K562 (cell line): ENCODE results near the gene RTL5. TPM values are rescaled to one million over a fixed set of nuclear protein-coding genes. Genes with fewer than 3 reads are reported as not detected.

Source experiments
- ATAC-seq: fragments of 200-7000 bp; cut with Tn5 transposase; 3 replicates; pipeline ENCODE4 v1.9.1; 2020; ENCODE audit warnings: moderate library complexity
- BruUV-seq: library from RNA; stranded (reverse); fragments of 400-500 nt; replicated peaks from 2 replicates; lab custom pipeline; 2021; lab: Mats Ljungman, UMichigan
- CTCF ChIA-PET: fragments of 300-600 bp; formaldehyde crosslinking; extraction: SDS; loops from one replicate; lab custom pipeline; 2021; ENCODE audit warnings: low intra/inter-chr PET ratio; lab: Yijun Ruan, JAX
- POLR2A ChIA-PET: fragments of 300-600, 350-650 bp; sonication (Branson Sonifier 250); formaldehyde crosslinking; extraction: SDS; loops from one replicate; lab custom pipeline; 2021; ENCODE audit warnings: antibody characterized with exemption, inconsistent platforms; lab: Yijun Ruan, JAX
- DNase-seq, 4 experiments: peaks; one replicate each; pipeline versions ENCODE4 v3.0.0 to v3.0.0-alpha.2; 2011 to 2018; ENCODE audit warnings: low spot score in 3 of 4, mixed read lengths in 3 of 4; ENCODE audit errors: extremely low read depth in 1 of 4
- FAIRE-seq: peaks from 2 replicates; lab custom pipeline; 2011; peaks lifted over from hg19 to GRCh38; lab: Jason Lieb, UNC
- H2AFZ ChIP-seq: 2 replicates; pipeline ENCODE4 v1.6.0; 2011; ENCODE audit warnings: low read depth, low read length, control low read depth, inconsistent platforms
- H3K27ac ChIP-seq: fragments of 200-600 bp; 3 replicates; pipeline ENCODE4 v1.8.0; 2011; ENCODE audit warnings: low read depth, mild to moderate bottlenecking, control low read depth, inconsistent platforms, low read length, moderate library complexity, mixed read lengths; ENCODE audit errors: extremely low read depth
- H3K27me3 ChIP-seq, 2 experiments: fragments of 300-600 bp in 1 of 2; 2 replicates in 1 of 2; 3 replicates in 1 of 2; pipeline versions ENCODE4 v1.6.0 to v1.8.0; 2011; ENCODE audit warnings: inconsistent platforms in 2 of 2, low read length in 2 of 2, mild to moderate bottlenecking in 1 of 2, mixed read lengths in 1 of 2, moderate library complexity in 1 of 2; ENCODE audit not compliant: control insufficient read depth in 2 of 2, insufficient read depth in 2 of 2
- H3K36me3 ChIP-seq: fragments of 300-600 bp; 3 replicates; pipeline ENCODE4 v1.8.0; 2011; ENCODE audit warnings: mild to moderate bottlenecking, low read length, inconsistent platforms; ENCODE audit not compliant: control insufficient read depth, insufficient read depth
- H3K4me1 ChIP-seq, 2 experiments: fragments of 200-600 bp in 1 of 2; replicated peaks in 1 of 2; 2 replicates in 1 of 2; 3 replicates in 1 of 2; pipeline versions ENCODE4 v1.5.1 to v1.8.0; 2011; ENCODE audit warnings: inconsistent platforms in 2 of 2, low read length in 2 of 2, mild to moderate bottlenecking in 1 of 2, mixed read lengths in 1 of 2, moderate library complexity in 1 of 2; ENCODE audit not compliant: control insufficient read depth in 2 of 2, insufficient read depth in 2 of 2
- H3K4me2 ChIP-seq: 2 replicates; pipeline ENCODE4 v1.6.1; 2011; ENCODE audit warnings: low read length, control low read depth, inconsistent platforms, mixed read lengths; ENCODE audit not compliant: insufficient read depth
- H3K4me3 ChIP-seq: fragments of 200-600 bp; sonication (generic), shearing (Covaris generic); 2 replicates; pipeline ENCODE4 v1.5.1; 2016; ENCODE audit warnings: control low read depth, inconsistent platforms
- H3K79me2 ChIP-seq: fragments of 200-600 bp; 3 replicates; pipeline ENCODE4 v1.8.0; 2011; ENCODE audit warnings: low read length, inconsistent platforms; ENCODE audit not compliant: control insufficient read depth, insufficient read depth
- H3K9ac ChIP-seq, 2 experiments: 2 replicates each; pipeline versions ENCODE4 v1.6.0 to v1.6.1; 2011; ENCODE audit warnings: low read depth in 2 of 2, low read length in 2 of 2, control low read depth in 1 of 2, inconsistent platforms in 1 of 2, mild to moderate bottlenecking in 1 of 2, mixed read lengths in 1 of 2; ENCODE audit not compliant: insufficient read depth in 1 of 2
- H3K9me1 ChIP-seq: one replicate; pipeline ENCODE4 v1.6.0; 2011; ENCODE audit warnings: inconsistent platforms, mild to moderate bottlenecking, low read length, moderate library complexity; ENCODE audit not compliant: control insufficient read depth, insufficient read depth
- H3K9me3 ChIP-seq: replicated peaks from 2 replicates; pipeline ENCODE4 v1.5.1; 2011; ENCODE audit warnings: low read depth, low read length, inconsistent platforms; ENCODE audit not compliant: control insufficient read depth, insufficient read depth
- H4K20me1 ChIP-seq: replicated peaks from 2 replicates; pipeline ENCODE4 v1.6.1; 2011; ENCODE audit warnings: low read length, inconsistent platforms, mixed read lengths; ENCODE audit not compliant: control insufficient read depth, insufficient read depth
- CAMTA2 ChIP-seq: fragments of 250-450 bp; sonication (Bioruptor Pico); conservative IDR thresholded peaks from 2 replicates; pipeline ENCODE4 v1.5.1; 2022
- CHD7 ChIP-seq: fragments of 200-600 bp; sonication (generic); IDR thresholded peaks from one replicate; pipeline ENCODE4 v1.6.1; 2012; ENCODE audit warnings: mild to moderate bottlenecking, low read depth, low read length, inconsistent platforms
- CREBBP ChIP-seq: IDR thresholded peaks from one replicate; pipeline ENCODE4 v1.6.1; 2012; ENCODE audit warnings: low read depth, mild to moderate bottlenecking, control low read depth, inconsistent platforms, low read length
- FOXK1 ChIP-seq: sonication (generic); formaldehyde crosslinking; IDR thresholded peaks from 2 replicates; pipeline ENCODE4 v1.8.0; 2022; ENCODE audit warnings: missing genetic modification reagents, mild to moderate bottlenecking, borderline replicate concordance
- MEIS2 ChIP-seq: fragments of 450-650 bp; IDR thresholded peaks from 2 replicates; pipeline ENCODE4 v1.6.1; 2014; ENCODE audit warnings: mild to moderate bottlenecking; ENCODE audit not compliant: partially characterized antibody
- SIN3B ChIP-seq: fragments of 450-650 bp; IDR thresholded peaks from 2 replicates; pipeline ENCODE4 v1.6.1; 2017; ENCODE audit warnings: low read depth, mild to moderate bottlenecking, moderate library complexity
- SMAD1 ChIP-seq: fragments of 150-350 bp; IDR thresholded peaks from 2 replicates; pipeline ENCODE4 v1.6.1; 2014; ENCODE audit warnings: low read length, low read depth; ENCODE audit not compliant: partially characterized antibody
- SRSF9 ChIP-seq: fragments of 200-400 bp; formaldehyde crosslinking; IDR thresholded peaks from 2 replicates; pipeline ENCODE4 v1.6.1; 2017; ENCODE audit warnings: low read depth, low read length, borderline replicate concordance
- ZEB2 ChIP-seq: fragments of 450-650 bp; IDR thresholded peaks from 2 replicates; pipeline ENCODE4 v1.6.1; 2016
- WGBS: fragments of 100-300 bp; shearing (Covaris generic); methylation state at CpG from one replicate; pipeline ENCODE4 v1.1.6; 2016; ENCODE audit warnings: low coverage, mixed read lengths; ENCODE audit not compliant: insufficient coverage; ENCODE audit errors: missing lambda C conversion rate; 5-methylcytosine and 5-hydroxymethylcytosine counted together
- in situ Hi-C: fragments of 300-500 bp; cut with MboI; formaldehyde crosslinking; loops from 4 replicates; pipeline ENCODE4 v1.15.0; 2018; ENCODE audit warnings: inconsistent platforms, mixed read lengths
- intact Hi-C: fragments of 100-400 bp; cut with micrococcal nuclease; formaldehyde crosslinking; loops from 2 replicates; pipeline ENCODE4 v1.14.2; 2022
- polyA plus RNA-seq, 8 experiments: library from polyadenylated mRNA; depleted of rRNA in 4 of 8; stranded (reverse) in 5 of 8; unstranded in 3 of 8; fragments of >200 nt; fragmentation: Nextera tagmentation in 2 of 8; fragmentation: Illumina TruSeq in 1 of 8; extraction: Ambion mirVana in 2 of 8; extraction: Trizol in 1 of 8; gene quantifications; 2 replicates each; pipeline versions ENCODE4 v1.2.1 to v1.2.3, GENCODE V29; 2011 to 2014; ENCODE audit warnings: inconsistent platforms in 1 of 8, missing spikeins in 1 of 8
- total RNA-seq, 7 experiments: library from RNA; depleted of rRNA in 6 of 7; stranded (reverse); fragments of >200 nt in 6 of 7; fragmentation: Illumina TruSeq in 2 of 7; extraction: Trizol in 2 of 7; gene quantifications; 2 replicates each; pipeline versions ENCODE4 v1.2.1 to v1.2.3, GENCODE V29; 2011 to 2021; ENCODE audit warnings: low replicate concordance in 1 of 7

Gene RTL5
- total and polyA plus RNA-seq, 9 of the 15 experiments (the other 6 are each of a cell fraction or from before 2014, with no cell fraction given) = 0.03 TPM; not detected in 8

- no peak overlapping the region for H3K4me2 ChIP-seq
- BruUV-seq = no TSS peak
- no peak overlapping the region for H3K27ac ChIP-seq
- H3K9ac ChIP-seq = no peak overlapping the region
- H2AFZ ChIP-seq = no peak overlapping the region
- H3K9me1 ChIP-seq = no peaks in the 10 kb centered on the region
- intact Hi-C loops = no loop called here
- no peaks in the 10 kb centered on the region for H3K9me3 ChIP-seq
- FAIRE-seq (no peak), DNase-seq (no peak), ATAC-seq (no peak)
- in situ Hi-C loops = no loop called here
- no peaks in the 10 kb centered on the region for H3K79me2 ChIP-seq
- peaks cover 0 to 51% of the 10 kb centered on the region in 2 experiments; a peak in 3 of 5 replicates for H3K27me3 ChIP-seq
- ChIA-PET CTCF (no interaction called here), POLR2A (interaction anchor here (0.8 kb wide), 1 partner anchor 21 kb away, joined by 3 read pairs; no protein-coding TSS in a partner anchor)
- no peaks in the 10 kb centered on the region for H3K36me3 ChIP-seq
- 33% methylated on average over 13 of the region's 30 CpGs for WGBS
- H4K20me1 ChIP-seq = no peaks in the 10 kb centered on the region; the same call in 1 of the 2 replicates
- H3K4me1 ChIP-seq = peaks cover 0 to 10% of the 10 kb centered on the region in 2 experiments; a peak in 2 of 5 replicates
- H3K4me3 ChIP-seq = no peak overlapping the region
- TF ChIP-seq CHD7 (no peak), CREBBP (no peak), SIN3B (no peak), CAMTA2 (CRISPR knock-in tag) (no peak), FOXK1 (CRISPR knock-in tag) (no peak), MEIS2 (no peak), ZEB2 (no peak), SRSF9 (no peak), SMAD1 (no peak)
Measured at GRCh38 chrX:72130762-72131250, 909 bp downstream of the RTL5 start.
